H7 (cell line): ENCODE measurements around the gene NAA38. TPM values are rescaled to one million over a fixed set of nuclear protein-coding genes. Genes with fewer than 3 reads are reported as not detected.

Experiments used
- DNase-seq: peaks from one replicate; pipeline ENCODE4 v3.0.0; 2012
- H3K27me3 ChIP-seq: 2 replicates; pipeline ENCODE4 v1.6.0; 2011; ENCODE audit warnings: mild to moderate bottlenecking, low read length; ENCODE audit not compliant: control insufficient read depth, insufficient read depth
- H3K36me3 ChIP-seq: replicated peaks from 2 replicates; pipeline ENCODE4 v1.5.1; 2011; ENCODE audit warnings: low read length; ENCODE audit not compliant: control insufficient read depth, insufficient read depth
- H3K4me3 ChIP-seq: 2 replicates; pipeline ENCODE4 v1.5.1; 2011; ENCODE audit warnings: low read depth, mild to moderate bottlenecking, control low read depth, low read length, moderate library complexity; ENCODE audit not compliant: insufficient read depth
- total RNA-seq: library from RNA; depleted of rRNA; stranded (reverse); fragments of >200 nt; shearing (Covaris generic); gene quantifications from 2 replicates; pipeline ENCODE4 v1.2.3, GENCODE V29; 2014

Gene NAA38
- total RNA-seq, 1 experiment from 2014 or later = 81.9 TPM

DNA sequence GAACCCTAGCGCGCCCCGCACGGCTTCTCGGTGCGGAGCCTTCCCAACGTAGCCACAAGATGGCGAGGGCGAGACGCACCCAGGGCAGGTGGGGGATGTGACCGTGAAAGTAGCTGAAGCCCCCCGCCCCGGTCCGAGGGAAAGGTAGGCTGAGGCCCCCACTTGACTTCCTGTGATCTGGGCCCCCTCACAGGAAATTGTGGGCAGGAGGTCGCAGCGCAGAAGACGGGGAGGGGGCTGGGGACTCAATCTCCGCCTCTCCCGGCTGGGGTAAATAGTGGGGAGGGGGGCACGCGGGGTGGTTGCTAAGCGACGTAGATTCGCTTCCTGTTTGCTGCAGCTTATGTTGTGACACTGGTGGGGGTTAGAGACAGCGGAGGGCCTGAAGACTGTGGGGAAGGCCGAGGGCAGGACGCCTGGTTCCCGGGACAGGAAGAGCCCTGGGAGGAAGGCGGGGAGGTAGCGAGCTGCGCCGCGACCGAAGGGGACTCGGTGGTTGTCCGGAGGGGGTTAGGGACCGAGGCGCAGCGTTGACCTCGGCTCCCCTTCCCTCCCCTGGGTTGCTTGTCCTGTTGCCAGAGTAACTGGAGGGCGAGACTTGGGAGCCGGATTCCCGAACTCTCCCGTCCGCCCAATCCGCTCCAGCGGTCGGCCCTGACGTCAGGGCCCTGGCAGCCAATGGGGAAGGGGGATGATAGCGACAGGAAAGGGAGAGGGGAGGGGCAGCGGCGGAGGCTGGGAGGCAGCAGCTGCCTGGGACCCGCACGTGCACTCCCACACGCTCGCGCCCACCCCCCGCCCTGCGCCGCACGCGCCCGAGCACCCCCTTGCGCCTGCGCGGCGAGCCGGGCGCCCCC, 22.2 kb downstream of the NAA38 start:
- H3K27me3 ChIP-seq = peaks cover 49% of the 10 kb centered on the region
- DNase-seq = peak; percentile 98
- peak overlapping the region; percentile 75 for H3K4me3 ChIP-seq
- H3K36me3 ChIP-seq = no peaks in the 10 kb centered on the region

GRCh38 chr17:7834542-7834956, 22.8 kb downstream of the NAA38 start:
- peak overlapping the region; percentile 66 for H3K4me3 ChIP-seq
- no peaks in the 10 kb centered on the region for H3K36me3 ChIP-seq
- peak; percentile 75 for DNase-seq
- H3K27me3 ChIP-seq = peaks cover 44% of the 10 kb centered on the region

DNA sequence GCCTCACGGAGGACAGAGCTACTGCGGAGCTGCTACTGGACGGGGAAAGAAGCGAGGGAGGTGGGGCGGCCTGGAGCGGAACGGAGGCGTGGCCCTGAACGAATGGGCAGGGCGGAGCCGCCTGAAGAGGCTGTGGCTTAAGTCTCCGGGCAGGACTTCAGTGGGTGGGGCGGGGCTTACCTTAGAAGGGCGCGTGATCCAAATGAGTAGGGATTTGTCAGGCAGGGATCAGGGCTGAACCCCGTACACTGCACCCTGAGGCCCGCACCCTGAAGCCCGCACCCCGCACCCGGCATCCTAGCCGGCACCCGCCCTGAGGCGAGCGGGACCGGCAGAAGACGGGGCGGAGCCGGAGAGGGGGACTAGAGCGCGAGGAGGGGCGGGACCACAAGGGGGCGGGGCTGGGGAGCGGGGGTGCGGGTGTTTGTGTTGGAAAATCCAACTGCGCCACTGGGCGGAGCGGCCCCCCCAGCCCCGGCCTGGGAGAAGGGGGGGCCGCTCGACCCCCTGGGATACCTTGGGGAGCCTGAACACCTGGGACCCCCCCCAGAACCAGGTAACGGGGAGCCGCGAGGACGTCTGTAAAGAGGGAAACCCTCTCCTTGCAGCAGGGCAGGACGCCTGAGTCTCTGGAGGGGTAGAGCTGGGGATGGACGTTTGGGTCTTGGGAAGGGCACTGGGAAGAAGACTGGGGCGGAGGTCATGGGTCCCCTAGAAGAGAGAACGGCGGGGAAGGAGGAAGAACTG, 23.4 kb downstream of the NAA38 start, which contains the start of gene KDM6B:
Gene KDM6B (plus strand): TSS at position 423 of the 747 bp plus-strand sequence. CDS start 11,338 bp downstream, outside the sequence.
- Histone ChIP-seq H3K36me3 (no peaks in the 10 kb centered on the region), H3K27me3 (peaks cover 38% of the 10 kb centered on the region), H3K4me3 (peak within 1 kb of the TSS; percentile 66)
- DNase-seq = peak; percentile 95

DNA sequence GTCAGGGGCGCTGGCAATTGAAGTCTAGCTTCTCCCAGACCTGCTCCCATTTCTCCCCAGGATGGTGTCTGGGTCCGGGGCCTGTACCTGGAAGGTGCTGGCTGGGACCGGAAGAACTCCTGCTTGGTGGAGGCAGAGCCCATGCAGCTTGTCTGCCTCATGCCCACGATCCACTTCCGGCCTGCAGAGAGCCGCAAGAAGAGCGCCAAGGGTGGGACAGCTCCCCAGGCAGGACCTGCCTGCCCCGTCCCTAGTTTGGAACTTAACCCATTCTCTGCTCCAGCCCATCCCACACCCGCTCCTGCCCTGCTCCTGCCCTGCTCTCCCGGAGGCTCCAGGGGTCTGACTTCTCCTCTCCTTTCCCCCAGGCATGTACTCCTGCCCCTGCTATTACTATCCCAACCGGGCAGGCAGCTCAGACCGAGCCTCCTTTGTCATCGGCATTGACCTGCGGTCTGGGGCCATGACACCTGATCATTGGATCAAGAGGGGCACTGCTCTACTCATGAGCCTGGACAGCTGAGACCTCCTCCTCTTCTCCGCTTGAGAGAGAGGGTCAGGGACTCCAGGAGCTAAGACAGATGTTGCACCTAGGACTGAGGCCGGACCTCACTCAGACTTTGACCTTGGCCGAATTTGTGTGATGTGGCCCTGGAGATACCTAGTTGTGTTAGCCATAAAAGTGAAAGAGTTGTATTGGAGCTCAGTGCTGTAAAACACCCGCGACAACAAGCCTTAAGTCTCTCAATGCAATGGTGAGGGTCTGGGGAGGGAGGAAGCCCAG, 24.2 kb downstream of the NAA38 start:
- peak overlapping the region; percentile 66; the same call in 1 of the 2 replicates for H3K4me3 ChIP-seq
- H3K36me3 ChIP-seq = no peaks in the 10 kb centered on the region
- H3K27me3 ChIP-seq = peaks cover 32% of the 10 kb centered on the region
- peak; percentile 39 for DNase-seq

- H3K27me3 ChIP-seq = peaks cover 32% of the 10 kb centered on the region
- DNase-seq = no peak
These were observed 24.9 kb downstream of the NAA38 start for GRCh38 chr17:7832431-7832830.

GRCh38 chr17:7831233-7831632, 26.1 kb downstream of the NAA38 start:
- no peak overlapping the region for H3K4me3 ChIP-seq
- peaks cover 33% of the 10 kb centered on the region for H3K27me3 ChIP-seq
- no peaks in the 10 kb centered on the region for H3K36me3 ChIP-seq
- DNase-seq = no peak

More at GRCh38 chr17:7832431-7832830, 24.9 kb downstream of the NAA38 start:
- H3K4me3 ChIP-seq = no peak overlapping the region
- H3K36me3 ChIP-seq = no peaks in the 10 kb centered on the region

GRCh38 chr17:7830616-7831015, 26.7 kb downstream of the NAA38 start:
- H3K4me3 ChIP-seq = no peak overlapping the region
- peaks cover 33% of the 10 kb centered on the region for H3K27me3 ChIP-seq
- DNase-seq = no peak
- H3K36me3 ChIP-seq = no peaks in the 10 kb centered on the region

DNA sequence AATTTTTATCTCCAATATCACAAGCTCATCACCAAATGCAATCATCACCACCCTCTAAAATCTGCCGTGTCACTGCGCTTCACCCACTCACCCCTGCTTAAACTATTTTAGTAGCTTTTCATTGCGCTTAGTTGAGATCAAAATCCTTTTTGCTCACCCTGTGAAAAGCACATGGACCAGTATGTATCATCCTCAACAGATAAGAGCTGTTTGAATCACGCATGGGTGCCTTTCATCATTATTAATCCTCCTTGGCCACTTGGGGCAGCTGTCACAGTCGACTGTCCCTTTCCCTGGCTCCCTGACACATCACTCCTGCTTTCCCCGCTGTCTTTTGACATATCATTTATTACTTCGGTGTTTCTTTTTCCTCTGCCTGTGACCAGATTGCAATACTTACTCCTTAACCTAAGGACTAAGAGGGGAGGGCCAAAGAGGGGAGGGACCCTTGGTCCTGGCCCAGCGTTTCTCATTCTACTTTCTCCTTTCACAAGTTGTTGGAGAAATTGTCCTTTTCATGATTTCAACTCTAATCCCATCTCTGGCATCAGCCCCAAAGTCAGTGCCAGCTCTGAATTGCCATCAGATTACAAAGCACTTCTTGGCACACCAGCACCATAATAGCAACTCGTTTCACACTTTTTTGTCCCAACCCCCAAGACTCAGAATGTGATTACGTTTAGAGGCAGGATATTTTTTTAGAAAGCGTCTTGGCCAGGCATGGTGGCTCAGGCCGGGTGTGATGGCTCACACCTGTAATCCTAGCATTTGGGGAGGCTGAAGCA, 32.0 kb downstream of the NAA38 start:
- DNase-seq = no peak
- no peak overlapping the region for H3K4me3 ChIP-seq
- peaks cover 13% of the 10 kb centered on the region for H3K27me3 ChIP-seq

DNA sequence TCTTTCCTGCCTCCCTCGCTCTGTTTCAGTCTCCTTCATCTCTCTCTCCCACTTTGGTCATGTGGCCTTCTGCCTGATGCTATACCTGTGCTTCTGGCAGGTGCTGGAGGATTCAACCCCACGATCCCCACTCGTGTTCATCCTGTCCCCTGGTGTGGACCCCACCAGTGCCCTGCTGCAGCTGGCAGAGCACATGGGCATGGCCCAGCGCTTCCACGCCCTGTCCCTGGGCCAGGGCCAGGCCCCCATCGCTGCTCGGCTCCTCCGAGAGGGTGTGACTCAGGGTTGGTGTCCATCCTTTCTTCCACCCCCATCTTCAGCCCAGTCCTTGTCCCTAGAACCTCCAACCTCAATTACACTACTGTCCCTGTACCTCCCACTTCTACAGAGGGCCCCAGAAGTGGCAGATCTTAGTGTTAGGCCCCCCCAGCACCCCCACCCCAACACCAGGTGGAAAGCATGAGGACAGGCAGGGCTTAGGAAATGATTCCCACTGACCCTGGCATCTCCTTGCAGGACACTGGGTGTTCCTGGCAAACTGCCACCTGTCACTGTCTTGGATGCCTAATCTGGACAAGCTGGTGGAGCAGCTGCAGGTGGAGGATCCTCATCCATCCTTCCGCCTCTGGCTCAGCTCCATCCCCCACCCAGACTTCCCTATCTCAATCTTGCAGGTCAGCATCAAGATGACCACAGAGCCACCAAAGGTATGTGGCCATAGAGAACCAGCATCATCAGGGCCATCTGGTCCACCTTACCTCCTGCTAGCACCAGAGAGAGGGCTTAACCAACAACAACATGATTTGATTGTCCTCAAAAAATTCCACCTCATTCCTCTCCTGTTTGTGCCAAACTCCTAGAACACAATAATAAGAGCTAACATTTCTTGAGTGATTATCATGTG, 33.1 kb downstream of the NAA38 start:
- DNase-seq = peak; percentile 24
- H3K36me3 ChIP-seq = no peaks in the 10 kb centered on the region
- H3K27me3 ChIP-seq = peaks cover 10% of the 10 kb centered on the region
- no peak overlapping the region for H3K4me3 ChIP-seq

More for the DNA sequence above, 32.0 kb downstream of the NAA38 start:
- H3K36me3 ChIP-seq = no peaks in the 10 kb centered on the region

- Histone ChIP-seq H3K27me3 (peaks cover 10% of the 10 kb centered on the region), H3K4me3 (no peak overlapping the region), H3K36me3 (no peaks in the 10 kb centered on the region)
- DNase-seq = peak; percentile 85
These were observed 33.8 kb downstream of the NAA38 start for GRCh38 chr17:7823581-7824001.

- no peak overlapping the region for H3K4me3 ChIP-seq
- no peaks in the 10 kb centered on the region for H3K36me3 ChIP-seq
- peak; percentile 26 for DNase-seq
- peaks cover 10% of the 10 kb centered on the region for H3K27me3 ChIP-seq
These were observed 35.2 kb downstream of the NAA38 start for GRCh38 chr17:7822126-7822525.

DNA sequence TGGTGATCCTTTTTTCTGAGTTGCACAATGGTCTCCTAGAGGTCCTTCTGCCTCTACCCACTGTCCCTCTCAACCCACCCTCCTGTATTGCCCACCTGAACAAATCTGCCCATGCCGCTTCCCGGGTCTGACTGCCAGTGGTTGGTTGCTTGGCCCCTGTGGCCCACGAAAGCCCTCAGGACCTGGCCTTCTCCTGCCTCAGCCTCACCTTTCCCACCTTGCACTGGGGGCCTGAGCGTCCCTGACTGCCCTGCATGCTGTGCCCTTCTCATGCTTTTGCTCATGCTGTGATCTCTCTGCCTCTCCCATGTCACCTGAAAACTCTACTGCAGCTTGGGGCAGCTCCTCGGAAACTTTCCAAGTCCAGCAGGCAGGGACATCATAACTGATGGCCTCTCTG, 37.1 kb downstream of the NAA38 start:
- H3K36me3 ChIP-seq = no peaks in the 10 kb centered on the region
- peak; percentile 27 for DNase-seq
- H3K27me3 ChIP-seq = peaks cover 8% of the 10 kb centered on the region
- H3K4me3 ChIP-seq = no peak overlapping the region
